Activated T-helper 1 cell treated with anti-CD3 and anti-CD28 coated beads, Interleukin-2, amount 50 U/mL, for 16 hours (primary cell): Measurements from ENCODE around the gene UQCRQ.

ENCODE experiments used
- DNase-seq, 2 donors: peaks; one replicate each; pipeline ENCODE4 v3.0.0-alpha.2; 2020; ENCODE audit warnings: low read depth in 1 of 2, low spot score in 1 of 2

UQCRQ gene

DNA sequence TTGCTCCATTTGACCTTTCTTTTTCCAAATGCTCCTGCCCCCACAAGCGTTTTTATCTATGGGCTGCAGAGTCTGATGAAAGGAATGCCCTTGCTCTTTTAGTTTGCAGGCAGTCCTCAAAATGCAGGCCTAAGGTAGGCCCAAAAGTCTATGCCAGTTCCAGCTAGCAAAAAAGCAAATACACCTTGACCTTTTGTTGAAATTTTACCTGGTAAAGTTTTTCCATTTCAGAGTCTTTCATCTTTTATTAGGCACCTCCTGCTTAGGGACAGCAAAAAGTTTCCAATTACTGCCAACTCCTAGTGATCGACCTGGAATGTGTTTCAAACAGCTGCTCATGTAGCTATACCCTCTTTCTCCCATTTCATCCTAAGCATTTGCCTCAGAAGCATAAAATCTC lies 4.4 kb downstream of the UQCRQ start:
- DNase-seq, result no peak

DNA sequence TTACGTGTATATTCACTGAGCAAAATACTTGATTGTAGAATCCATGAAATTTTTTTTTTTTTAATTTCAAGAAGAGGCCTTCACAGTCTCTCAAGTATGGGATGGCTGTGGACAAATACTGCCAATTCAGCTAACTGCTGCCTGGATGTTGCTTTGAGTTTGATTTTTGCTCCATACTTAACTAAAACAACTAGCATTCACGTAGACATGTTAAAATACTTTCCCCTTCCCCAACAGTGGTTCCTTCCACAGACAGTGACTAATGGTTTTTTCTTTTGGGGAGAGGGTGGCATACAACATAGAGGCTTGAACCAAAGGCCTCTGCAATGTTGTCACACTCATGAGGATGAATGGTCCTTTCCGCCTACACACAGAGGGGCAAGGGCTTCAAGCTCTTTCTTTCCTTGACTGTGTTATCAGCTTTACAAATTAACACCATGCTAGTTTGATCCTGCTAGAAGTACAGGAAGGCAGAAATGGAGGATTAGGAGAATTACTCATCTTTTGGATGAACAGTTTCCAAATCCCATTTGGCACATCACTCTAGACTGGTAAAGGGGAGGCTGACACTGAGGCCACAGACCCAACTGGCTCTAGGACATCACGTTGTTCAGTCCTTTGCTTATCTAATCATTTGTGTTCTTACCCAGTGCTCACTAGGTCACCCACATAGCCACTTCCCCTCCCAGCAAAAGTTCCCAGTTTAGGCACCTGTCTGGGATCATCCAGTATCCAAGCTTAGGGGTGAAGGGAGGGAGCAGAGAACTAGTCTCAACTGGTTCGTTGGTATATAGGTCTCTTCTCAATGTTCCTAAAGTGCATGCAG lies 5.2 kb downstream of the UQCRQ start:
- no peak for DNase-seq

DNA sequence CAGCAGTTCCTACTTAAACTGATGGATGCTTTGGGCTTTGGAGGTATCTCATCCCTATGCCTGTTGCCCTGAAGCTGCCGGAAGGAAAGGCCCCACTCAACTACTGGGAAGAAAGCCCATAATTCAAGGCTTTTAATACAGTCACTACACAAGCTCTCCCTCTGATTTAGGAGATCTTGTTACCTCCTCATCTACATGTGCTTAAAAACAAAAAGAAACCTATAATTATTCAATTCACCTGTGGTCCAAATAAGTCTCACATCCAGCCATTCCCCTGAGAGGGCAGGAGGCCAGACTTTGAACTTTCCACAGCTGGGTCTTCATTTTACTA lies 6.3 kb downstream of the UQCRQ start:
- DNase-seq, result no peak

DNA sequence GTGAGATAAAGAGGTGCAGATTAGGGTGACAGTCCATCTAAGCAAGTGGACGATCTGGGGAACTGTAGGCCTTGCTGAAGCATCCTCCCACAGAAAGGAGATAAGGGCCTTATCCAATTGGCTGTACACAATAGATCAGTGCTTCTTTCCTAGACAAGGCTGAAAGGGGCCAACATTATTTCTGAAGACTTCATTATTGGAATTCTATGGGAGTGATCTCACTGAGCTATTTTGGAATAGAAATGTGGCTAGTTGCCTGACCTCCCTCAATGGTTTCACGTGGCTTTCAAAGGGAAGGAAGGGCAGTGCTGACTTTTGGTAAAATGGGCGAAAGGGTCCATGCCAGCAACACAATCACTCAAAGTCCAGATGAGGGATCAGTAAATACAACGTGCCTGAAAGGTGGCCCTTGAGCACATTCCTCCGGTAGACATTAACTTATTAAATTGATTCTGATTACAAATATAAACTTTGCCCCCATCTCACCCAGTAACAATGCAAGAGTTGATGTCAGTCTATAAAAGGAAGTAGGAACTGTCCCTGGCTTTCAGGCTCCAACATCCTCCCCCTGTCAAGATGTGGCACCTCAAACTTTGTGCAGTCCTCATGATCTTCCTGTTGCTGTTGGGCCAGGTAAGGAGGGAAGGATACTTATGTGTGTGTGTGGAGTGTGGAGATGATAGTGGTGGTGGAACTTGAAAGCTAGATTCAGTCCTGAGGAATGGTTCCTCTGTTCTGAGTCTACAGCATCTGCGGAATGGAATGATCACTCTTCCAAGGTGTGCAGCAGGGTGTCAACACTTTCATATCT lies 6.9 kb downstream of the UQCRQ start, which contains the start of gene LEAP2:
TSS of gene LEAP2 (plus strand) at position 550 of the 811 bp plus-strand sequence. CDS start at position 577, 27 bp downstream.
- no peak for DNase-seq

DNA sequence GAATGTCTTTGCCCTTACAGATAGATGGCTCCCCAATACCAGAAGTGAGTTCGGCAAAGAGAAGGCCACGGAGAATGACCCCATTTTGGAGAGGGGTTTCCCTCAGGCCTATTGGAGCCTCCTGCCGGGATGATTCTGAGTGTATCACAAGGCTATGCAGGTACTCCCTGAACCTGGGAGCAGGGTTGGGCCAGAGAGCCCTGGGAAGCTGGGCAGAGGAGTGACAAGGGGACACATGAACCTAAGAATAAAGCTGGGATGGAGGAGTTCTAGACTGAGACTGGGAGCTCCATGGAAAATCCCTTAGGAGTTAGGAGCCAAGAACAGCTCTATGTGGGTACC lies 7.5 kb downstream of the UQCRQ start:
- DNase-seq, result no peak

DNA sequence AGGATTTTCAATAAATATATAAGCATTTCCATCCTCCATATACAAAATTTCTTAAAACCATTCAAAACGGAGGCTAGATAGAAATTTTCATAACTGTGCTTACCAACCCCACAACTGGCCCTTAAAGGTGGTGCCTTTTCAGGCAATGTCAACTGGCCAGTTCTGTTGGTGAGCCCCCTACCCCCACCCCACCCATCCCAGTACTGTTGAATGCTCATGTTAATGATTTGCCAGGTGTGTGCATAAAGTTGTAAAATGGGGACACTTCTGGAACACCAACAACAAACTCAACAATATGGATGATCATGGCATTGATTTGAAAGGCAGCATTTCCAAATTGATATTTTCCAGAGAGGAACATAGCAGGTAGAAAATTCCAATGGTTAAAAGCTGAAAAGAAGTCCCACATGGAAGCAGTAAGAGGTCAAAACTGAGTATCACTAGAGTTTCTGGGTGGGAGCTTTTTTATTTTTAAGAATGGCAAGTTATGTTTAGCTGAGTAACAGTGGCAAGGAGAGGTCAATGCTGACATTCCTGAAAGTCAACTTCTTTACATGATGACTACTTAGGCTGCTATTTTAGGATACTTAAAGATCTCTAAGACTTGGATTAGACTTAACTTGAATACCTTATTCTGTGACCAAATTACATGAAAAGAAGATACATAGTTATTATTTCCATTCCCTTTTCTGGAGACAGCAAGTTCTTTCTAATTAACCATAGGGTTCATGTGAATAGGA lies 9.7 kb downstream of the UQCRQ start:
- no peak for DNase-seq

DNA sequence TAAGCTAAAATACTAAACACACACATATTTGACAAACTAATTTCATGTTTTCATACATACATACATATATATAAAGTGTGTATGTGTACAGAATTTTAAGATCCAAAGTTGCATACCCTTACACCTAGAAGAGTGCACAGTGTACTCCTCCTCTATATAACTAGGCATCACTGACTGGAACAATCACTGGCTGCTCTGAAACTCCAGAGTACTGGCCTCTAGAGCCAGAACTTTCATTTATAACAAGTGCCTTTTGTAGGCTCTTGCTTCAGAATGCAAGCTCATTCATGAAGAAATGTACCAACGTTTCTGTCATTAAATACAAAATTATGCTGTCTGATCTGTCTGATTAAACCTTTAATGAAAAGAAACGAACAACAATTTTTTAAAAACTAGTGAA lies 11.0 kb downstream of the UQCRQ start:
- no peak for DNase-seq

DNA sequence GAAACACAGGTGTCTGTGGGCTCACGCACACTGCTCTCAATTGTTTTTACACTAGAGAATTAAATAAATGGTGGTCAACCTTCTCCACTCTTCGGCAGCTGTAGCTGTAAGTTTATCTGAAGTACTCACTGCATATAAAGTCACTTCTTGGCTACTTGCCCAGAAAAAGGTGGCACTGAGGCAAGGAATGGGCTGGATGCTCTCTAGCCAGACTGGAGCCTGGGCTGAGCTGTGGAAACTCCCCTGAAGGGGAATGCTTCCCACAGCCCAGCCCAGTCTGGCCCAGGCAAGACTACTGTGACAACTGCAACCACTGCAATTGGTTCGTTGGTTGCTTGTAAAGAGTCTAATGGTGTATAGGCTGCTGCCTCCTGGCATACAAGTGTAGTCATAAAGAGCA lies 11.5 kb downstream of the UQCRQ start:
- DNase-seq, result no peak

DNA sequence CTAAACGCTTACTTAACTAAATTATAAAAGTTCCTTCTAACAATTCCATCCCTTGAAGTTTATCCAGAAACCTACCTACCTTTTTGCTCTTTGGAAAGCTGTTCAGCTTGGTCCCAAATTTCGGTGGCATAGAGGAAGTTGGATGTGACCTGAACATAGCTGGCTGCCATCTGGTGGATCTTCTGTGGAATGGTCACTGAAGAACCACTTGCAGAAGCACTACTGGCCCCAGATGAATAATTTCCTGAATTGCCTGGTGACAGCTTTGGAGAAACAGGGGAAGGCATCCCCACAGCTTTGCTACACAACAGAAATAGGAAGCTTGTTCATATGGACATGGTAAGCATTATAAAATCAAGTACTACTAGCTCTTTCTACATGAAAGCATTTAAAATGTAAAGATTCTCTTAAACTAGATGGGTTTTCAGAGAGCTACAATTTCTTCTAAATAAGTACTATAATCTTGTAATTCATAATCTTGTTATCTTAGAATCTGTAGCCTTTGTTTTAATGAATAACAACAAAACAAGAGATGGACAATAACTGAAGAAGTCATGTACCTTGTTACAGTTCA lies 16.9 kb downstream of the UQCRQ start:
- no peak for DNase-seq

DNA sequence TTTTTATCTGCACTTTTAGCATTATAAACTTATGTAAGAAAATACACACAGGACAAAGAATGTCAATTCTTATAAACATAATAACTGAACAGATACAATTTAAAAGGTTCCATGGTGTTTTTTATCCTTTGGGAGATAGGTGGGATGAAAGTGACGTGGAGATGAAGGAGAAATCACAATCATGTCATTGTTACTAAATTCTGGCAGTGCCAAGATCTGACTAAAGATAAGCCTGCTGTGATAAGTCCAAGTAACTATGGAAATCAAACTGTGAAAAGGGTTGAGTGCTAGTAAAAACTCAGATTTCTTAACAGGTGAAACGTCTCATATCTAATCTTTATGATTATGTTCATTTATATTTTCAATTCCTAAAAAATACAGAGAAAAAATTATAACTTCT lies 18.1 kb downstream of the UQCRQ start:
- no peak for DNase-seq

DNA sequence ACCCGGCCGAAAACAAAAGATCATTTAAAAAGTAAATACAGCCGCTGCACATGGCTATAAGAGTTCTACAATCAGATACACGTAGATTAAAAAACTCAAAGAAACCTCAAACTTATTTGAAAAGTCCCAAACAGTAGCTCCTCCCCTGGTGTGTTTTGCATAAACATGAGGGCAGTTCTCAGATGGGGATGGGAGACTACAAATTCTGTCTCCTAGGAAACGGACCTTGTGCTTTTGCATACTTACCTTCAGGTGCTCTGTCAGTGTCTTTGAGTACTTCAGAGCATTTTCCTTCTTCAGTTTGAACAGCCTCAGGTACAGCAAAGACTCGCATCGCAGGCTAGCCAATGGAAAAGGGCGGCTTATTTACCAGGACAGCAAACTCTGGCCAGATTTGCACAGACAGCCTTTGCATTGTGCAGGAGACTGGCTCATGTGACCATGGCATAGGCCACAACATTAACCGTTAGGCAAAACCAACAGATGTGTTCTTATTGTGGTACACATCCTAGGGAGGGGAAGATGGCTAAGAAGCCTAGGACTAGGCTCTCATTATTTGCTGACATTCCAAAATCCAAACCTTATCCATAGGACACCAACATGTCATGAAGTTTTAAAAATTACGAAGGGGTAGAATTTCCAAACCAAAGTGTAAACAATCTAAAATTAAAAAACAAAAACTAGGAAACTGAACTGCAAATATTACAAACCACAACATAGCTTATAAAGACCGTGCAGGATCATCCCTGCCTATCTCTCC lies 19.8 kb downstream of the UQCRQ start:
- DNase-seq, result no peak

DNA sequence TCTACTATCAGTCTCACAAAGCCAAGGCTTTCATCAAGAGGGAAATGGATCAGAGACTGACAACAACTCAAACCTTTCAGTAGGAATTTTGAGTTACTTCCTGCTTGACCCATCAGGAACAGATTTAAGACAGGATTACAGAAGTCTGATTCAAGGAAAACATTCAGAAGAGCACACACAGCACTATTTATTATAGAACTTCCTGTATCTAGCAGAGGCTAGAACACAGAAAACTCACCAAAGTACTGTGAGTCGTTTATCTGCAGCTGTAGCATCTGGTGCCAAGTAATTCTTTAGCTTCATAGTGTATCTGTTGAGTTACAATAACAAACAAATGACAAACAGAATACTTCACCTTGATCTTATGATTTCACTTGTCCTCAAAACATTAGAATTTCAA lies 20.8 kb downstream of the UQCRQ start:
- no peak for DNase-seq

DNA sequence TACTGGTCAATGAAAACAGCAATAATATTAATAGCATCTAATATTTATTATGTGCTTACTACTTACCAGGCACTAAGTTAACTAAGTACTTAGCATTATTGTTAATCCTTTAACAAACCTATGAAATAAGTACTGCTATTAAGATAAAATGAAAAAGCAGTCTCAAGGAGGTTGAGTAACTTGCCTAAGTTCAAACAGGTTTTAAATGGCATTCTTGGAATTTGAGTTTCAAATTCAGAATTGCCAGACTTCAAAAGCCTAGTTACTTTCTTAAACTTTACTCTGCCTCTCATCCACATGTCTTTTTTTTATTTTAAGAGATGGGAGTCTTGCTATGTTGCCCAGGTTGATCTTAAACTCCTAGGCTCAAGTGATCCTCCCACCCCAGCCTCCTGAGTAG lies 23.1 kb downstream of the UQCRQ start:
- DNase-seq, result no peak

DNA sequence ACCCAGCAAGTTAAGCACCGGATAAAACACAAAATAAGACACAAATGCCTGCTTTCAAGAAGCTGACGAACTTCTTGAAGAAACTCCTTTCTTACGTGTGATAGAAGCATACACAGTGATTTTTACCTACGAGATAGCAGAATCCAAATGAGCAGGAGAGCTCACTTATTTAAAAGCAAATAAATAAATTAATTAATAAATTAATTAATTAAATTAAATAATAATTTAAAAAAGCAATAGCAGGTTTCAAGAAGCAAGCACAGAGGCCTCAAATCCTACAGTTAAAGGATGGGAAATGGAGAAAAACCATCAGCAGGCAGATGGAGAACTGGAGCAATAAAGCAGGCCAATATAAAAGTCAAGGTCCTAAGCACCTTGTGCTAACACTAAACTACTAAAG lies 24.4 kb downstream of the UQCRQ start:
- no peak for DNase-seq

DNA sequence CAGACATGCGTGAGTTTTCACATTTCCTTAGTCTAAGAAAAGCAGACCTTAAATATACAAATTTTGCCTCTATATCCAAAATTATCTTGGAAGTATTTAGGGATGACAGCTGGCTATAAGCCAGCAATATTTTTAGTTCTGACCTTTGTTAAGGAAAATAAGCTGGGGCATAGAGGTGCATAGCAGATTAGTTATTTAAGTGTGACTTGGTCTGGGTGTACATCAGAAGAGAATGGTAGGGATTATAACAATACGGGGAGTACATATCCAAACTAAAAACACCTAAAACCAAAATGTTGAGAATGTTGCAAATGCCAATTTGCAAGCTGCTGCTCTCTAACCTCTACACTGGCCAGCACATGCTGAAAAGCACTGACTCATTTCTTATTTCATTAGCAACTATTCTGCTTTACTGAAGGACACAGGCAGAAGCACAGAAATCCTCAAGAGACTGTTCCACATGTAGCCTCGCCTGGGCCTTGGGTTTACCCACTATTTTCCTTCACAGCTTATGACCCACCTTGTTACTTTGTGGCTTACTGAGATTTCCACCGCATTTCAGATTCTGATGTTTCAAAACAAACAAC lies 29.4 kb downstream of the UQCRQ start:
- DNase-seq, result no peak

DNA sequence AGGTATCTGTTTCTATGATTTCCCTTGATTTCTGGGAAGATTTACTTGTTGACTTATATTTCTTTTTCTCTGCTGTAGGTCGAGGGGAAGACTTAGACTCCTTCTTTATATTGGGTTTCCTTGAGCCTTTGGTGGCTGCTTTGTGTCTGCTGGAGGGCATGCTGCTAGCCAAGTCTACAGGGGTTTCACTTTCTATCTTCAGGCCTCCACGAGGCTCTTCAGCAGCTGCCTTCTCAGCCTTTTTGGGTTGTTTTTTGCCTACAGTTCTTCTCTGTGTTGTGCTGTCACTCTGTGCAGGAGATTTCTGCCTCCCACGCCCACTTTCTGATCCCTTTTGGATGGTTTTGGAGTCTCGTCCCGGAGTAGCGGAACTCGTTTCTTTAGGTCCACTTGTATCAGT lies 30.2 kb downstream of the UQCRQ start:
- no peak for DNase-seq

DNA sequence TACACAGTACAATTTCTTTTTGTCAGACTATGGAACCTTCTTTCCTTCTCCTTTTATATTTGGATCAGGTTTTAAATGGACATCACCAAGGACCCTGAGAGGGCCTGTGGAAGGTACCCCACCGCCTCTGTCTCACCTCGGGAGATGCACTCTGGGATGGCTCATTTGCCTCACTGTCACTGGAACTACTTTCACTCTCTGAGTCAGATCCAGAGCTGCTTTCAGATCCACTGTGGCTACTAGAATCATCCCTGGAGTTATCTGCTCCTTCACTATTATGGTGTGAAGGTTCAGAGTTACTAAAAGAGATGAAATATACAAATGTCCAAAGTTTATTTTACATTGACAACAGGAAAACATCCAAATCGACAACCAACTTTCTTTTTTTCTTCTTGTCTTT lies 31.7 kb downstream of the UQCRQ start:
- DNase-seq, result no peak

DNA sequence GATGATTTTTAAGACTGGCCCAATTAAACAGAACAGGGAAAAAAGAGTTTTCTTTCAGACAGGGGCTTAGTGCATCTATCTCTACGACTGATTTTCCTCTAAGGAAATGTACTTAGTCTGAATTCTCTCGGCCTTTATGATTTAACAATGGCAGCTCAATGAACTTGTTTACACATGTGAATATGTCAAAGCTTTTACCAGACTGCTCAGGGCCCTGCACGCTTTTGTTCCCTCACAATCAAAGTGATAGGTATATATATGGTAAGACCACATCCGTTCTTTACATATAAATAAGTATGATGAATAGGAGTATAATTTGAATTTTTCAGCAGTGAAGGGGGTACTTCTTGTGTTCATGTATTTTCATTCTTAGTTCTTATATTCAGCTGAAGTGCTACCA lies 34.6 kb downstream of the UQCRQ start:
- no peak for DNase-seq

DNA sequence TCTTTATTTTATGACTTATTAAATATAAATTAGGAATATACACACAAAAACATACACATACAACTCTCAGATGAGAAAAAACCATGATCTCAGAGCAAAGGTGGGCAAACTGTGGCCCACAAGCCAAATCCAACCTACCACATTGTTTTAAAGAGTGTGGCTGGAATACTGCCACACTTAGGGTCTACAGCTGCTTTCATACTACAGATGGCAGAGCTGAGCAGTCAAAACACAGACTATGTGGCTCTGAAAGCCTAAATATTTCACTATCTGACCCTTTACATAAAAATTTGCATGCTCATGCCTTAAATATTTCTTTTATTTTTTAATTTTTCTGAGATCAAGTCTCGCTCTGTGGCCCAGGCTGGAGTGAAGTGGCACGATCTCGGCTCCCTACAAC lies 35.3 kb downstream of the UQCRQ start:
- no peak for DNase-seq

DNA sequence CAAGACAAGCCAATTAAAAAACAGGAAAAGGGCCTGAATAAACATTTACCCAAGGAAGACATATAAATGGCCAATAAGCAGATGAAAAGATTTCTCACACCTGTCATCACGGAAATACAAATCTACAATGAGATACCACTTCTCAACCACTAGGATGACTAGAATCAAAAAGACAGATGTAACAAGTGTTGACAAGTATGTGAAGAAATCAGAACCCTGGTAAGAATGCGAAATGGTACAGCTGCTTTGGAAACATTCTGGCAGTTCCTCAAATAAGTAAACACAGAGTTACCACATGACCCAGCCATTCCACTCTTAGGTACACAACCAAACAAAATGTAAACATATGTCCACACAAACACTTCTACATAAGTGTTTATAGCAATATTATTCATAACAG lies 39.5 kb downstream of the UQCRQ start:
- no peak for DNase-seq

DNA sequence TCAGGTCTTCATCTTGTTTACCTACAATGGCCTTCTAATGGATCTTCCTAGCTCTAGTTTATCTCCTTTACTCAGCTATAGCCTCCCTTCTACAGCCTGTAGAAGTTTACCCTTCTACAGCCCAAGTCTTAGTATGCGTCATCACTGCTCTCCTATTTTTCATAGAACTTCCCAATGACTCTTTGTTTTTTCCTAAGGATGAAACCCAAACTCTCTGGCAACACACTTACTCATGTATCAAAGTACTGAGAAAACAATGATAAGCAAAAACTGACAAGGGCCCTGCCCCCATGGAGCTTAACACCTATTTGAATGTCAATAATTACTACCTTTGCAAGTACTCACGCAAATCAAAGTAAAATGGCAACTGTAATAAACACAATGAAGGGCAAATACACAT lies 40.7 kb downstream of the UQCRQ start:
- DNase-seq, result no peak
